Muscle layer of colon (tissue), 2 donors: Measurements from ENCODE around the gene PECR.
"Not testable (repeated sequence)": the region's sequence is repeated elsewhere in the genome, so short reads cannot be mapped to it uniquely, and the experiment has no call there.

Experiments
- H3K27ac ChIP-seq: one replicate; pipeline ENCODE4 v1.7.0; 2013; ENCODE audit warnings: low read depth, mild to moderate bottlenecking, low read length, moderate library complexity
- H3K27me3 ChIP-seq, 2 donors: one replicate each; pipeline ENCODE4 v1.7.0; 2013; ENCODE audit warnings: low read length in 2 of 2, mild to moderate bottlenecking in 2 of 2; ENCODE audit not compliant: insufficient read depth in 2 of 2, control insufficient read depth in 1 of 2
- H3K36me3 ChIP-seq: one replicate; pipeline ENCODE4 v1.7.0; 2013; ENCODE audit warnings: mild to moderate bottlenecking, low read length; ENCODE audit not compliant: insufficient read depth
- H3K4me1 ChIP-seq: one replicate; pipeline ENCODE4 v1.7.0; 2013; ENCODE audit warnings: mild to moderate bottlenecking, low read length; ENCODE audit not compliant: insufficient read depth
- H3K4me3 ChIP-seq, 2 donors: one replicate each; pipeline ENCODE4 v1.7.0; 2013; ENCODE audit warnings: low read length in 2 of 2, low read depth in 1 of 2, mild to moderate bottlenecking in 1 of 2, moderate library complexity in 1 of 2
- H3K9ac ChIP-seq: one replicate; pipeline ENCODE4 v1.7.0; 2013; ENCODE audit warnings: low read length
- H3K9me3 ChIP-seq: one replicate; pipeline ENCODE4 v1.7.0; 2013; ENCODE audit warnings: mild to moderate bottlenecking, low read length
- donor health status: abdominal sarcoma.
- donor health status: Adenocarcinoma of cecum.

PECR gene

GRCh38 chr2:216080048-216080447 lies 1.6 kb downstream of the PECR start:
- not testable (repeated sequence) for H3K9me3 ChIP-seq, H3K27me3 ChIP-seq, H3K27ac ChIP-seq, H3K4me1 ChIP-seq, H3K36me3 ChIP-seq, H3K4me3 ChIP-seq, H3K9ac ChIP-seq

- Histone ChIP-seq H3K9me3 (no peaks in the 10 kb centered on the region), H3K27me3 (no peaks in the 10 kb centered on the region), H3K4me3 (no peak overlapping the region), H3K27ac (no peak overlapping the region), H3K9ac (no peak overlapping the region), H3K36me3 (peaks cover 5% of the 10 kb centered on the region), H3K4me1 (no peaks in the 10 kb centered on the region)
These were observed 2.8 kb downstream of the PECR start for GRCh38 chr2:216078776-216079175.

- Histone ChIP-seq H3K4me1 (no peaks in the 10 kb centered on the region), H3K27ac (no peak overlapping the region), H3K36me3 (peaks cover 5% of the 10 kb centered on the region), H3K9ac (no peak overlapping the region), H3K27me3 (no peaks in the 10 kb centered on the region), H3K9me3 (no peaks in the 10 kb centered on the region), H3K4me3 (no peak overlapping the region)
These were observed 5.8 kb downstream of the PECR start for GRCh38 chr2:216075510-216076485.

- Histone ChIP-seq H3K9ac (no peak overlapping the region), H3K36me3 (peaks cover 5% of the 10 kb centered on the region), H3K4me1 (no peaks in the 10 kb centered on the region), H3K27me3 (no peaks in the 10 kb centered on the region), H3K27ac (no peak overlapping the region), H3K4me3 (no peak overlapping the region), H3K9me3 (no peaks in the 10 kb centered on the region)
These were observed 6.8 kb downstream of the PECR start for GRCh38 chr2:216074794-216075193.

- no peak overlapping the region for H3K27ac ChIP-seq
- no peak overlapping the region for H3K4me3 ChIP-seq
- H3K27me3 ChIP-seq: no peaks in the 10 kb centered on the region
- H3K36me3 ChIP-seq: peaks cover 5% of the 10 kb centered on the region
- no peaks in the 10 kb centered on the region for H3K9me3 ChIP-seq
- H3K9ac ChIP-seq: no peak overlapping the region
- H3K4me1 ChIP-seq: no peaks in the 10 kb centered on the region
These were observed 7.2 kb downstream of the PECR start for GRCh38 chr2:216074380-216074779.

GRCh38 chr2:216073773-216074172 lies 7.8 kb downstream of the PECR start:
- Histone ChIP-seq H3K4me3 (no peak overlapping the region), H3K4me1 (no peaks in the 10 kb centered on the region), H3K27ac (no peak overlapping the region), H3K27me3 (no peaks in the 10 kb centered on the region), H3K9me3 (no peaks in the 10 kb centered on the region), H3K36me3 (peaks cover 5% of the 10 kb centered on the region), H3K9ac (no peak overlapping the region)

GRCh38 chr2:216072473-216072872 lies 9.1 kb downstream of the PECR start:
- Histone ChIP-seq H3K27me3 (no peaks in the 10 kb centered on the region), H3K4me3 (no peak overlapping the region), H3K4me1 (no peaks in the 10 kb centered on the region), H3K36me3 (peaks cover 5% of the 10 kb centered on the region), H3K27ac (no peak overlapping the region), H3K9me3 (no peaks in the 10 kb centered on the region), H3K9ac (no peak overlapping the region)

GRCh38 chr2:216071111-216071851 lies 10.3 kb downstream of the PECR start:
- H3K27me3 ChIP-seq: no peaks in the 10 kb centered on the region
- H3K36me3 ChIP-seq: peaks cover 6% of the 10 kb centered on the region
- no peak overlapping the region for H3K4me3 ChIP-seq
- no peaks in the 10 kb centered on the region for H3K9me3 ChIP-seq
- peaks cover 3% of the 10 kb centered on the region for H3K4me1 ChIP-seq
- no peak overlapping the region for H3K27ac ChIP-seq
- no peak overlapping the region for H3K9ac ChIP-seq

GRCh38 chr2:216070195-216070594 lies 11.4 kb downstream of the PECR start:
- H3K4me1 ChIP-seq: peaks cover 3% of the 10 kb centered on the region
- H3K4me3 ChIP-seq: no peak overlapping the region
- no peaks in the 10 kb centered on the region for H3K9me3 ChIP-seq
- H3K27ac ChIP-seq: no peak overlapping the region
- peaks cover 16% of the 10 kb centered on the region for H3K36me3 ChIP-seq
- H3K9ac ChIP-seq: no peak overlapping the region
- no peaks in the 10 kb centered on the region for H3K27me3 ChIP-seq

- Histone ChIP-seq H3K4me3 (no peak overlapping the region), H3K36me3 (peaks cover 17% of the 10 kb centered on the region), H3K4me1 (peaks cover 3% of the 10 kb centered on the region), H3K27me3 (no peaks in the 10 kb centered on the region), H3K9me3 (no peaks in the 10 kb centered on the region), H3K27ac (no peak overlapping the region), H3K9ac (no peak overlapping the region)
These were observed 12.6 kb downstream of the PECR start for GRCh38 chr2:216069028-216069427.

GRCh38 chr2:216066230-216066629 lies 15.4 kb downstream of the PECR start:
- no peaks in the 10 kb centered on the region for H3K27me3 ChIP-seq
- peaks cover 17% of the 10 kb centered on the region for H3K36me3 ChIP-seq
- no peaks in the 10 kb centered on the region for H3K9me3 ChIP-seq
- no peak overlapping the region for H3K9ac ChIP-seq
- H3K27ac ChIP-seq: no peak overlapping the region
- H3K4me1 ChIP-seq: peaks cover 3% of the 10 kb centered on the region
- no peak overlapping the region for H3K4me3 ChIP-seq
